HCT116 (cell line): ENCODE results near the gene PRSS53. TPM values are rescaled to one million over a fixed set of nuclear protein-coding genes. Genes with fewer than 3 reads are reported as not detected.

Experiments used
- ATAC-seq: fragments of 200-7000 bp; cut with Tn5 transposase; 2 replicates; pipeline ENCODE4 v1.9.1; 2020; ENCODE audit warnings: mild to moderate bottlenecking, moderate library complexity
- BruUV-seq: library from RNA; stranded (reverse); fragments of 400-500 nt; replicated peaks from 2 replicates; lab custom pipeline; 2021; lab: Mats Ljungman, UMichigan
- CTCF ChIA-PET: fragments of 300-600 bp; sonication (Branson Sonifier 250); formaldehyde crosslinking; loops from one replicate; lab custom pipeline; 2021; ENCODE audit warnings: antibody characterized with exemption; lab: Charles Lee
- POLR2A ChIA-PET: fragments of 300-600, 350-600 bp; sonication (Branson Sonifier 250); formaldehyde crosslinking; loops from one replicate; lab custom pipeline; 2021; ENCODE audit warnings: antibody characterized with exemption; lab: Charles Lee
- RAD21 ChIA-PET, 2 experiments: fragments of 300-600 bp; sonication (Branson Sonifier 250); formaldehyde crosslinking; loops; one replicate each; lab custom pipeline; 2023; ENCODE audit warnings: low total read pairs in 2 of 2; ENCODE audit not compliant: uncharacterized antibody in 2 of 2, unreplicated experiment in 2 of 2, low non-redundant PET in 1 of 2; lab: Charles Lee
- DNase-seq: peaks from one replicate; pipeline ENCODE4 v3.0.0-alpha.2; 2010; ENCODE audit warnings: low read depth, low spot score
- H2AFZ ChIP-seq: fragments of 200-600 bp; shearing (Covaris generic), sonication (generic); 2 replicates; pipeline ENCODE4 v1.6.1; 2017; ENCODE audit warnings: low read depth, mixed run types, mixed read lengths, antibody characterized with exemption, low read length; ENCODE audit not compliant: poor library complexity, severe bottlenecking
- H3K27ac ChIP-seq: 2 replicates; pipeline ENCODE4 v1.5.1; 2012; ENCODE audit warnings: low read depth, low read length
- H3K27me3 ChIP-seq: fragments of 200-600 bp; sonication (generic); 2 replicates; pipeline ENCODE4 v1.6.1; 2016; ENCODE audit warnings: mixed run types, low read length, mixed read lengths; ENCODE audit not compliant: insufficient read depth
- H3K36me3 ChIP-seq, 2 experiments: fragments of 200-500 bp in 1 of 2; fragments of 200-600 bp in 1 of 2; sonication (Bioruptor generic) in 1 of 2; sonication (generic) in 1 of 2; 2 replicates each; pipeline versions ENCODE4 v1.5.1 to v1.6.1; 2014 to 2016; ENCODE audit warnings: low read length in 2 of 2, inconsistent platforms in 1 of 2, mixed read lengths in 1 of 2, mixed run types in 1 of 2; ENCODE audit not compliant: insufficient read depth in 2 of 2, control insufficient read depth in 1 of 2
- H3K4me1 ChIP-seq, 2 experiments: fragments of 200-600 bp in 1 of 2; sonication (generic) in 1 of 2; 2 replicates each; pipeline versions ENCODE4 v1.5.1 to v1.6.1; 2012 to 2017; ENCODE audit warnings: low read length in 2 of 2, inconsistent platforms in 1 of 2, mild to moderate bottlenecking in 1 of 2, mixed read lengths in 1 of 2, mixed run types in 1 of 2, moderate library complexity in 1 of 2; ENCODE audit not compliant: insufficient read depth in 2 of 2, control insufficient read depth in 1 of 2
- H3K4me2 ChIP-seq: fragments of 200-600 bp; sonication (generic); 2 replicates; pipeline ENCODE4 v1.6.1; 2017; ENCODE audit warnings: mixed run types, low read length, mixed read lengths
- H3K4me3 ChIP-seq, 2 experiments: fragments of 200-600 bp in 1 of 2; sonication (generic) in 1 of 2; replicated peaks in 1 of 2; 2 replicates each; pipeline ENCODE4 v1.5.1; 2011 to 2016; ENCODE audit warnings: low read length in 2 of 2, control low read depth in 1 of 2, low read depth in 1 of 2, mild to moderate bottlenecking in 1 of 2, mixed read lengths in 1 of 2, mixed run types in 1 of 2
- H3K79me2 ChIP-seq: fragments of 200-600 bp; sonication (generic); 2 replicates; pipeline ENCODE4 v1.6.1; 2017; ENCODE audit warnings: mild to moderate bottlenecking, mixed run types, low read length, moderate library complexity, mixed read lengths; ENCODE audit not compliant: insufficient read depth
- H3K9ac ChIP-seq: fragments of 200-600 bp; sonication (generic); 2 replicates; pipeline ENCODE4 v1.6.1; 2016; ENCODE audit warnings: low read length, mixed read lengths
- H3K9me2 ChIP-seq: fragments of 200-600 bp; sonication (generic), shearing (Covaris generic); 2 replicates; pipeline ENCODE4 v1.6.1; 2017; ENCODE audit warnings: mixed run types, mild to moderate bottlenecking, moderate library complexity; ENCODE audit not compliant: insufficient read depth
- H3K9me3 ChIP-seq, 2 experiments: fragments of 200-500 bp in 1 of 2; fragments of 200-600 bp in 1 of 2; sonication (Bioruptor generic) in 1 of 2; sonication (generic) in 1 of 2; 2 replicates each; pipeline ENCODE4 v1.6.1; 2014 to 2017; ENCODE audit warnings: low read length in 2 of 2, mixed read lengths in 2 of 2, inconsistent platforms in 1 of 2, low read depth in 1 of 2, mild to moderate bottlenecking in 1 of 2, mixed run types in 1 of 2, moderate library complexity in 1 of 2; ENCODE audit not compliant: control insufficient read depth in 1 of 2, insufficient read depth in 1 of 2
- H4K20me1 ChIP-seq: fragments of 200-600 bp; sonication (generic), shearing (Covaris generic); 2 replicates; pipeline ENCODE4 v1.6.1; 2017; ENCODE audit warnings: mixed run types, mild to moderate bottlenecking, moderate library complexity; ENCODE audit not compliant: insufficient read depth
- ATF3 ChIP-seq: IDR thresholded peaks from 2 replicates; pipeline ENCODE4 v1.6.1; 2012
- CBX3 ChIP-seq: IDR thresholded peaks from 2 replicates; pipeline ENCODE4 v1.6.1; 2012; ENCODE audit warnings: low read depth
- CEBPB ChIP-seq: IDR thresholded peaks from 2 replicates; pipeline ENCODE4 v1.6.1; 2012; ENCODE audit warnings: low read depth
- EGR1 ChIP-seq: IDR thresholded peaks from 2 replicates; pipeline ENCODE4 v1.6.1; 2012; ENCODE audit warnings: low read depth
- ELF1 ChIP-seq: IDR thresholded peaks from 2 replicates; pipeline ENCODE4 v1.6.1; 2012; ENCODE audit warnings: low read depth, borderline replicate concordance
- EZH2phosphoT487 ChIP-seq: fragments of 200-600 bp; IDR thresholded peaks from 2 replicates; pipeline ENCODE4 v1.6.1; 2018; ENCODE audit warnings: antibody characterized with exemption, borderline replicate concordance
- FOSL1 ChIP-seq: IDR thresholded peaks from 2 replicates; pipeline ENCODE4 v1.6.1; 2012; ENCODE audit warnings: low read depth
- JUND ChIP-seq: IDR thresholded peaks from 2 replicates; pipeline ENCODE4 v1.6.1; 2012
- MAX ChIP-seq: IDR thresholded peaks from 2 replicates; pipeline ENCODE4 v1.6.1; 2012
- POLR2A ChIP-seq: IDR thresholded peaks from 2 replicates; pipeline ENCODE4 v1.7.0; 2011; ENCODE audit warnings: borderline replicate concordance; ENCODE audit not compliant: insufficient read depth, insufficient read length; ENCODE audit errors: extremely low read depth
- RAD21 ChIP-seq: IDR thresholded peaks from 2 replicates; pipeline ENCODE4 v1.6.1; 2012; ENCODE audit warnings: low read depth, mild to moderate bottlenecking
- SIN3A ChIP-seq: IDR thresholded peaks from 2 replicates; pipeline ENCODE4 v1.6.1; 2012; ENCODE audit warnings: low read depth
- SP1 ChIP-seq: IDR thresholded peaks from 2 replicates; pipeline ENCODE4 v1.6.1; 2012; ENCODE audit warnings: low read depth
- SRF ChIP-seq: IDR thresholded peaks from 2 replicates; pipeline ENCODE4 v1.6.1; 2012; ENCODE audit warnings: low read depth
- YY1 ChIP-seq: IDR thresholded peaks from 2 replicates; pipeline ENCODE4 v1.6.1; 2011; ENCODE audit warnings: low read length, low read depth, moderate library complexity, mild to moderate bottlenecking; ENCODE audit not compliant: insufficient replicate concordance; ENCODE audit errors: extremely low read depth
- ZBTB33 ChIP-seq: IDR thresholded peaks from 2 replicates; pipeline ENCODE4 v1.6.1; 2011; ENCODE audit warnings: mild to moderate bottlenecking, low read length, moderate library complexity; ENCODE audit not compliant: insufficient replicate concordance; ENCODE audit errors: extremely low read depth
- ZFX ChIP-seq: fragments of 450-650 bp; IDR thresholded peaks from 2 replicates; pipeline ENCODE4 v1.6.1; 2017
- ZNF274 ChIP-seq: fragments of 200-500 bp; sonication (Bioruptor generic); IDR thresholded peaks from 2 replicates; pipeline ENCODE4 v1.6.1; 2014; ENCODE audit warnings: mild to moderate bottlenecking, low read depth, low read length, inconsistent platforms
- intact Hi-C: fragments of 100-400 bp; cut with micrococcal nuclease; formaldehyde crosslinking; loops from 2 replicates; pipeline ENCODE4 v1.10.0; 2022
- total RNA-seq: library from RNA; stranded (reverse); gene quantifications from one replicate; pipeline ENCODE4 v1.2.1, GENCODE V29; 2021; ENCODE audit not compliant: unreplicated experiment
- TF ChIP-seq, protein P1 (sequence below): IDR thresholded peaks from 2 replicates; pipeline ENCODE4 v1.6.1; 2012; ENCODE audit warnings: low read depth

Gene PRSS53
- total RNA-seq, 1 experiment from 2014 or later: 11.6 TPM

DNA sequence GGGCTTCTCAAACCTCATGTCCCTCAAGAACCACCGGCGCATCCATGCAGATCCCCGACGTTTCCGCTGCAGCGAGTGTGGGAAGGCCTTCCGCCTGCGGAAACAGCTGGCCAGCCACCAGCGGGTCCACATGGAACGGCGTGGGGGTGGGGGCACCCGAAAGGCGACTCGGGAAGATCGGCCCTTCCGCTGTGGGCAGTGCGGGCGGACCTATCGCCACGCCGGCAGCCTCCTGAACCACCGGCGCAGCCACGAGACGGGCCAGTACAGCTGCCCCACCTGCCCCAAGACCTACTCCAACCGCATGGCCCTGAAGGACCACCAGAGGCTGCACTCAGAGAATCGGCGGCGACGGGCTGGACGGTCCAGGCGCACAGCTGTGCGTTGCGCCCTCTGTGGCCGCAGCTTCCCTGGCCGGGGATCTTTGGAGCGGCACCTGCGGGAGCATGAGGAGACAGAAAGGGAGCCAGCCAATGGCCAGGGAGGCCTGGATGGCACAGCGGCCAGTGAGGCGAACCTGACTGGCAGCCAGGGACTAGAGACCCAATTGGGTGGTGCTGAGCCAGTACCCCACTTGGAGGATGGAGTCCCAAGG is 8.6 kb downstream of the PRSS53 start:
- Histone ChIP-seq H3K36me3 (peaks cover 19 to 42% of the 10 kb centered on the region in 2 experiments), H3K4me2 (no peak overlapping the region), H3K79me2 (peaks cover 29% of the 10 kb centered on the region), H3K9me3 (no peaks in the 10 kb centered on the region), H3K4me1 (peaks cover 3 to 16% of the 10 kb centered on the region in 2 experiments; a peak in 2 of 4 replicates), H2AFZ (no peak overlapping the region), H3K27ac (no peak overlapping the region), H3K9ac (no peak overlapping the region), H4K20me1 (no peaks in the 10 kb centered on the region), H3K4me3 (no peak overlapping the region), H3K27me3 (no peaks in the 10 kb centered on the region), H3K9me2 (no peaks in the 10 kb centered on the region)
- intact Hi-C loops: no loop called here
- POLR2A ChIA-PET: no interaction called here
- BruUV-seq: no TSS peak
- TF ChIP-seq FOSL1 (no peak), YY1 (no peak), SP1 (no peak), JUND (no peak), EZH2phosphoT487 (no peak), RAD21 (no peak), ATF3 (no peak), CBX3 (no peak), ZFX (no peak), ELF1 (no peak), POLR2A (no peak), ZBTB33 (no peak), MAX (no peak), CEBPB (no peak), SRF (no peak), ZNF274 (no peak), EGR1 (no peak), SIN3A (no peak)
- TF ChIP-seq, protein P1, sequence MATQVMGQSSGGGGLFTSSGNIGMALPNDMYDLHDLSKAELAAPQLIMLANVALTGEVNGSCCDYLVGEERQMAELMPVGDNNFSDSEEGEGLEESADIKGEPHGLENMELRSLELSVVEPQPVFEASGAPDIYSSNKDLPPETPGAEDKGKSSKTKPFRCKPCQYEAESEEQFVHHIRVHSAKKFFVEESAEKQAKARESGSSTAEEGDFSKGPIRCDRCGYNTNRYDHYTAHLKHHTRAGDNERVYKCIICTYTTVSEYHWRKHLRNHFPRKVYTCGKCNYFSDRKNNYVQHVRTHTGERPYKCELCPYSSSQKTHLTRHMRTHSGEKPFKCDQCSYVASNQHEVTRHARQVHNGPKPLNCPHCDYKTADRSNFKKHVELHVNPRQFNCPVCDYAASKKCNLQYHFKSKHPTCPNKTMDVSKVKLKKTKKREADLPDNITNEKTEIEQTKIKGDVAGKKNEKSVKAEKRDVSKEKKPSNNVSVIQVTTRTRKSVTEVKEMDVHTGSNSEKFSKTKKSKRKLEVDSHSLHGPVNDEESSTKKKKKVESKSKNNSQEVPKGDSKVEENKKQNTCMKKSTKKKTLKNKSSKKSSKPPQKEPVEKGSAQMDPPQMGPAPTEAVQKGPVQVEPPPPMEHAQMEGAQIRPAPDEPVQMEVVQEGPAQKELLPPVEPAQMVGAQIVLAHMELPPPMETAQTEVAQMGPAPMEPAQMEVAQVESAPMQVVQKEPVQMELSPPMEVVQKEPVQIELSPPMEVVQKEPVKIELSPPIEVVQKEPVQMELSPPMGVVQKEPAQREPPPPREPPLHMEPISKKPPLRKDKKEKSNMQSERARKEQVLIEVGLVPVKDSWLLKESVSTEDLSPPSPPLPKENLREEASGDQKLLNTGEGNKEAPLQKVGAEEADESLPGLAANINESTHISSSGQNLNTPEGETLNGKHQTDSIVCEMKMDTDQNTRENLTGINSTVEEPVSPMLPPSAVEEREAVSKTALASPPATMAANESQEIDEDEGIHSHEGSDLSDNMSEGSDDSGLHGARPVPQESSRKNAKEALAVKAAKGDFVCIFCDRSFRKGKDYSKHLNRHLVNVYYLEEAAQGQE: no peak
- ATAC-seq (no peak), DNase-seq (no peak)
- CTCF ChIA-PET: no interaction called here
- RAD21 ChIA-PET: no interaction called here
